Trophoblast cell (in vitro differentiated cells and primary cell): ENCODE data around the gene ADAMTSL2.
A peak's percentile ranks its signal among the peaks of the same experiment; 100 is the strongest.

Experiments
- DNase-seq, 2 donors: peaks; one replicate each; pipeline ENCODE4 v3.0.0-alpha.2; 2016
- H2AFZ ChIP-seq: 2 replicates; pipeline ENCODE4 v1.6.1; 2013; ENCODE audit warnings: low read length, moderate library complexity, mild to moderate bottlenecking; ENCODE audit not compliant: insufficient read depth, poor library complexity
- H2AK5ac ChIP-seq: 2 replicates; pipeline ENCODE4 v1.6.1; 2013; ENCODE audit warnings: mild to moderate bottlenecking, low read length
- H2BK120ac ChIP-seq: 2 replicates; pipeline ENCODE4 v1.6.1; 2013; ENCODE audit warnings: low read length, mild to moderate bottlenecking, moderate library complexity; ENCODE audit not compliant: insufficient read depth, poor library complexity
- H2BK12ac ChIP-seq: 2 replicates; pipeline ENCODE4 v1.6.1; 2013; ENCODE audit warnings: mild to moderate bottlenecking, low read length, moderate library complexity
- H2BK5ac ChIP-seq: 2 replicates; pipeline ENCODE4 v1.6.1; 2013; ENCODE audit warnings: low read length, low read depth, moderate library complexity, mild to moderate bottlenecking; ENCODE audit not compliant: poor library complexity
- H3K14ac ChIP-seq: 2 replicates; pipeline ENCODE4 v1.6.1; 2013; ENCODE audit warnings: mild to moderate bottlenecking, low read length
- H3K18ac ChIP-seq: 2 replicates; pipeline ENCODE4 v1.6.1; 2013; ENCODE audit warnings: mild to moderate bottlenecking, low read length
- H3K23ac ChIP-seq: 2 replicates; pipeline ENCODE4 v1.6.1; 2013; ENCODE audit warnings: low read length
- H3K27ac ChIP-seq: 2 replicates; pipeline ENCODE4 v1.5.1; 2013; ENCODE audit warnings: low read depth, mild to moderate bottlenecking, inconsistent platforms, low read length, moderate library complexity
- H3K27me3 ChIP-seq: 2 replicates; pipeline ENCODE4 v1.6.1; 2013; ENCODE audit warnings: inconsistent platforms, mild to moderate bottlenecking, low read length, moderate library complexity; ENCODE audit not compliant: insufficient read depth
- H3K36me3 ChIP-seq, 2 experiments: 1 replicate in 1 of 2; 2 replicates in 1 of 2; pipeline ENCODE4 v1.6.1; 2013; ENCODE audit warnings: low read length in 2 of 2, mild to moderate bottlenecking in 2 of 2, moderate library complexity in 1 of 2; ENCODE audit not compliant: insufficient read depth in 2 of 2, control insufficient read depth in 1 of 2
- H3K4ac ChIP-seq: 2 replicates; pipeline ENCODE4 v1.6.1; 2013; ENCODE audit warnings: low read depth, mild to moderate bottlenecking, low read length, moderate library complexity
- H3K4me1 ChIP-seq, 2 experiments: 1 replicate in 1 of 2; 2 replicates in 1 of 2; pipeline ENCODE4 v1.6.1; 2013; ENCODE audit warnings: low read length in 2 of 2, mild to moderate bottlenecking in 2 of 2, moderate library complexity in 1 of 2; ENCODE audit not compliant: insufficient read depth in 2 of 2, control insufficient read depth in 1 of 2
- H3K4me2 ChIP-seq: 2 replicates; pipeline ENCODE4 v1.6.1; 2013; ENCODE audit warnings: inconsistent platforms, mild to moderate bottlenecking, low read length, moderate library complexity
- H3K4me3 ChIP-seq: 2 replicates; pipeline ENCODE4 v1.5.1; 2013; ENCODE audit warnings: mild to moderate bottlenecking, low read depth, low read length, inconsistent platforms
- H3K79me1 ChIP-seq: one replicate; pipeline ENCODE4 v1.6.1; 2013; ENCODE audit warnings: low read length
- H3K79me2 ChIP-seq: 2 replicates; pipeline ENCODE4 v1.6.1; 2013; ENCODE audit warnings: low read length, mild to moderate bottlenecking; ENCODE audit not compliant: control insufficient read depth, insufficient read depth, poor library complexity
- H3K9ac ChIP-seq: 2 replicates; pipeline ENCODE4 v1.6.1; 2013; ENCODE audit warnings: mild to moderate bottlenecking, low read length
- H3K9me3 ChIP-seq: 2 replicates; pipeline ENCODE4 v1.6.1; 2013; ENCODE audit warnings: low read depth, mild to moderate bottlenecking, control low read depth, inconsistent platforms, low read length; ENCODE audit not compliant: insufficient read depth
- H4K12ac ChIP-seq: 2 replicates; pipeline ENCODE4 v1.6.1; 2013; ENCODE audit warnings: low read depth, mild to moderate bottlenecking, low read length, moderate library complexity
- H4K8ac ChIP-seq: 2 replicates; pipeline ENCODE4 v1.6.1; 2013; ENCODE audit warnings: low read depth, mild to moderate bottlenecking, low read length, moderate library complexity
- H4K91ac ChIP-seq: one replicate; pipeline ENCODE4 v1.6.1; 2013; ENCODE audit warnings: low read depth, mild to moderate bottlenecking, low read length, moderate library complexity
- WGBS: extraction: QIAGEN DNeasy Blood & Tissue Kit; methylation state at CpG from one replicate; pipeline ENCODE4 v1.1.7; 2013; ENCODE audit warnings: missing lambda C conversion rate; ENCODE audit not compliant: insufficient read length, insufficient coverage; ENCODE audit errors: extremely low coverage; 5-methylcytosine and 5-hydroxymethylcytosine counted together

Gene ADAMTSL2

GRCh38 chr9:133507246-133507965 is 27.1 kb upstream of the ADAMTSL2 start:
- peaks cover 8 to 22% of the 10 kb centered on the region in 2 experiments for H3K4me1 ChIP-seq
- no peak overlapping the region for H2AFZ ChIP-seq
- no peak overlapping the region for H2BK120ac ChIP-seq
- no peak overlapping the region for H4K8ac ChIP-seq
- no peak overlapping the region for H3K4ac ChIP-seq
- H2AK5ac ChIP-seq, result peak overlapping the region; percentile 2
- H3K4me3 ChIP-seq, result no peak overlapping the region
- H3K79me2 ChIP-seq, result no peaks in the 10 kb centered on the region
- H3K79me1 ChIP-seq, result no peaks in the 10 kb centered on the region
- no peak overlapping the region for H3K9ac ChIP-seq
- DNase-seq, result no peak
- no peaks in the 10 kb centered on the region for H3K36me3 ChIP-seq
- peak overlapping the region; percentile 41 for H4K91ac ChIP-seq
- no CpG with 5 or more reads among the region's 24 CpGs for WGBS
- no peak overlapping the region for H2BK12ac ChIP-seq
- peaks cover 14% of the 10 kb centered on the region for H3K9me3 ChIP-seq
- no peak overlapping the region for H3K27ac ChIP-seq
- no peak overlapping the region for H3K14ac ChIP-seq
- no peaks in the 10 kb centered on the region for H3K27me3 ChIP-seq
- H3K18ac ChIP-seq, result no peak overlapping the region
- H2BK5ac ChIP-seq, result no peak overlapping the region
- no peak overlapping the region for H3K4me2 ChIP-seq
- H3K23ac ChIP-seq, result no peak overlapping the region
- H4K12ac ChIP-seq, result no peak overlapping the region

GRCh38 chr9:133508046-133508445 is 26.5 kb upstream of the ADAMTSL2 start:
- no peak overlapping the region for H2BK12ac ChIP-seq
- H4K8ac ChIP-seq, result no peak overlapping the region
- H4K91ac ChIP-seq, result peak overlapping the region; percentile 41
- no peak overlapping the region for H3K23ac ChIP-seq
- no CpG with 5 or more reads among the region's 8 CpGs for WGBS
- H3K9ac ChIP-seq, result no peak overlapping the region
- H2AK5ac ChIP-seq, result peak overlapping the region; percentile 2
- no peaks in the 10 kb centered on the region for H3K79me1 ChIP-seq
- H3K18ac ChIP-seq, result no peak overlapping the region
- H3K4me3 ChIP-seq, result no peak overlapping the region
- peaks cover 8 to 23% of the 10 kb centered on the region in 2 experiments for H3K4me1 ChIP-seq
- H2AFZ ChIP-seq, result no peak overlapping the region
- DNase-seq, result no peak
- H3K4ac ChIP-seq, result no peak overlapping the region
- H4K12ac ChIP-seq, result no peak overlapping the region
- no peak overlapping the region for H3K4me2 ChIP-seq
- H2BK120ac ChIP-seq, result no peak overlapping the region
- H3K36me3 ChIP-seq, result no peaks in the 10 kb centered on the region
- H3K9me3 ChIP-seq, result peaks cover 16% of the 10 kb centered on the region
- H2BK5ac ChIP-seq, result no peak overlapping the region
- no peak overlapping the region for H3K14ac ChIP-seq
- no peak overlapping the region for H3K27ac ChIP-seq
- H3K27me3 ChIP-seq, result no peaks in the 10 kb centered on the region
- H3K79me2 ChIP-seq, result no peaks in the 10 kb centered on the region

- Histone ChIP-seq H2AK5ac (no peak overlapping the region), H3K14ac (peak overlapping the region; percentile 4), H3K36me3 (no peaks in the 10 kb centered on the region), H3K4ac (no peak overlapping the region), H3K4me1 (peaks cover 8 to 23% of the 10 kb centered on the region in 2 experiments), H3K4me3 (no peak overlapping the region), H2BK12ac (peak overlapping the region; percentile 74), H4K8ac (no peak overlapping the region), H3K18ac (no peak overlapping the region), H4K91ac (peak overlapping the region; percentile 73), H3K9ac (no peak overlapping the region), H2BK5ac (no peak overlapping the region), H2AFZ (no peak overlapping the region), H3K79me2 (no peaks in the 10 kb centered on the region), H3K79me1 (no peaks in the 10 kb centered on the region), H3K27me3 (no peaks in the 10 kb centered on the region), H3K9me3 (peaks cover 16% of the 10 kb centered on the region), H3K27ac (peak overlapping the region; percentile 29), H2BK120ac (no peak overlapping the region), H4K12ac (no peak overlapping the region), H3K23ac (no peak overlapping the region), H3K4me2 (peak overlapping the region; percentile 32)
- WGBS, result no CpG with 5 or more reads among the region's 26 CpGs
- no peak for DNase-seq
Measured at GRCh38 chr9:133509179-133510083, 25.1 kb upstream of the ADAMTSL2 start.

GRCh38 chr9:133510926-133511505 is 23.5 kb upstream of the ADAMTSL2 start:
- Histone ChIP-seq H3K27me3 (no peaks in the 10 kb centered on the region), H2BK12ac (no peak overlapping the region), H3K4me2 (no peak overlapping the region), H3K4ac (no peak overlapping the region), H3K27ac (no peak overlapping the region), H3K79me1 (no peaks in the 10 kb centered on the region), H3K9ac (no peak overlapping the region), H3K4me3 (no peak overlapping the region), H2BK5ac (no peak overlapping the region), H4K8ac (no peak overlapping the region), H2AK5ac (no peak overlapping the region), H3K36me3 (no peaks in the 10 kb centered on the region), H3K4me1 (peaks cover 8 to 22% of the 10 kb centered on the region in 2 experiments), H3K9me3 (peaks cover 16% of the 10 kb centered on the region), H3K23ac (no peak overlapping the region), H3K18ac (no peak overlapping the region), H2AFZ (no peak overlapping the region), H4K91ac (no peak overlapping the region), H4K12ac (no peak overlapping the region), H3K14ac (no peak overlapping the region), H3K79me2 (no peaks in the 10 kb centered on the region), H2BK120ac (no peak overlapping the region)
- no CpG with 5 or more reads among the region's 27 CpGs for WGBS
- DNase-seq, result no peak
